HFF-Myc (cell line): Measurements from ENCODE around the gene BCL2A1.

Experiments
- DNase-seq: peaks from one replicate; pipeline ENCODE4 v3.0.0-alpha.2; 2011; ENCODE audit warnings: low read depth; ENCODE audit errors: extremely low read depth
- H3K4me3 ChIP-seq: replicated peaks from 2 replicates; pipeline ENCODE4 v1.5.1; 2011; ENCODE audit warnings: low read depth, mild to moderate bottlenecking, control low read depth, low read length
- CTCF ChIP-seq: IDR thresholded peaks from 2 replicates; pipeline ENCODE4 v1.5.1; 2012; ENCODE audit warnings: mild to moderate bottlenecking, low read depth, low read length, control low read depth; ENCODE audit errors: missing control alignments

BCL2A1 gene

GRCh38 chr15:79950247-79950646, 20.7 kb downstream of the BCL2A1 start:
- no peak for TF ChIP-seq CTCF

DNA sequence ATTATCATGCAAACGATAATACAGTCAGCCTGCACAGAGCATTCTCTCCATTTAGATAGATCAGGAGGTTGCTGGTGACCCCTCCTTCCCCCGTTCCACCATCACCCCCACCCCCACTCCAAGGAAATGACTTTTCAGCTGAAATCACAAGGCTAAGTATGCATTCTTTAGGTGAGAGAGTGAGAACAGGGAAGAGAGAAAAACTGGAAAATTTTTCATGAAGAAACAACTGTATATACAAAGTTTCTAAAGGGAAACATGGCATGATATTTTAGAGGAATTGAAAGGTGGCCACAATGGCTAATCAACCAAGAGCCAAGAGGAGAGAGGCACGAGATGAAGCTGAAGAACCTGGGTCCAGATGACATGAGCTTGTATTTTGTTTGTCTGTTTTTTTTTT, 22.2 kb downstream of the BCL2A1 start:
- TF ChIP-seq CTCF, result no peak
- H3K4me3 ChIP-seq, result no peak overlapping the region
- DNase-seq, result no peak

More at GRCh38 chr15:79950247-79950646, 20.7 kb downstream of the BCL2A1 start:
- no peak overlapping the region for H3K4me3 ChIP-seq
- DNase-seq, result no peak

- no peak for TF ChIP-seq CTCF
- H3K4me3 ChIP-seq, result no peak overlapping the region
- DNase-seq, result no peak
Measured at GRCh38 chr15:79948095-79948695, 22.8 kb downstream of the BCL2A1 start.

DNA sequence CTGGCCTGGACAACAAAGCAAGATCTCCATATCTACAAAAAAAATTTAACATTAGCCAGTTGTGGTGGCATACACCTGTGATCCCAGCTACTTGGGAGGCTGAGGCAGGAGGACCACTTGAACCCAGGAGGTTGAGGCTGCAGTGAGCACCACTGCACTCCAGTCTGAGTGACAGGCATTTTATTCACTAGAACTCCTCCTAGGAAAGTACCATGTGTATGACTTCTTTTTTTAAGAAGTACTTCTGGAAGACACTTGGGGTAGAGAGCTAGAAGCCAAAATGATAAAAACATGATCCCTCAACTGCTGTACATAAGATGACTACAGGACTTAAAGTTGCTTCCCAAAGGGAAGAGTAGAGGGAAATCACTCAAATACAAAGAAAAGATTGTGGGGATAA, 24.0 kb downstream of the BCL2A1 start:
- no peak for TF ChIP-seq CTCF
- DNase-seq, result no peak
- no peak overlapping the region for H3K4me3 ChIP-seq

DNA sequence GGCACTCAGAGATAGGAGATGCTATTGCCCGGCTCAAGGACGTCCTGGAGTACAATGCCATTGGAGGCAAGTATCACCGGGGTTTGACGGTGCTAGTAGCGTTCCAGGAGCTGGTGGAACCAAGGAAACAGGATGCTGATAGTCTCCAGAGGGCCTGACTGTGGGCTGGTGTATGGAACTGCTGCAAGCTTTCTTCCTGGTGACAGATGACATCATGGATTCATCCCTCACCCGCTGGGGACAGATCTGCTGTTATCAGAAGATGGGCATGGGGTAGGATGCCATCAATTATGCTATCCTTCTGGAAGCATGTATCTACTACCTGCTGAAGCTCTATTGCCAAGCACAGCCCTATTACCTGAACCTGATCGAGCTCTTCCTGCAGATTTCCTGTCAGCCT, 26.4 kb downstream of the BCL2A1 start:
- no peak for DNase-seq
- H3K4me3 ChIP-seq, result no peak overlapping the region
- no peak for TF ChIP-seq CTCF

GRCh38 chr15:79943820-79944219, 27.2 kb downstream of the BCL2A1 start:
- TF ChIP-seq CTCF, result no peak
- no peak for DNase-seq
- no peak overlapping the region for H3K4me3 ChIP-seq

DNA sequence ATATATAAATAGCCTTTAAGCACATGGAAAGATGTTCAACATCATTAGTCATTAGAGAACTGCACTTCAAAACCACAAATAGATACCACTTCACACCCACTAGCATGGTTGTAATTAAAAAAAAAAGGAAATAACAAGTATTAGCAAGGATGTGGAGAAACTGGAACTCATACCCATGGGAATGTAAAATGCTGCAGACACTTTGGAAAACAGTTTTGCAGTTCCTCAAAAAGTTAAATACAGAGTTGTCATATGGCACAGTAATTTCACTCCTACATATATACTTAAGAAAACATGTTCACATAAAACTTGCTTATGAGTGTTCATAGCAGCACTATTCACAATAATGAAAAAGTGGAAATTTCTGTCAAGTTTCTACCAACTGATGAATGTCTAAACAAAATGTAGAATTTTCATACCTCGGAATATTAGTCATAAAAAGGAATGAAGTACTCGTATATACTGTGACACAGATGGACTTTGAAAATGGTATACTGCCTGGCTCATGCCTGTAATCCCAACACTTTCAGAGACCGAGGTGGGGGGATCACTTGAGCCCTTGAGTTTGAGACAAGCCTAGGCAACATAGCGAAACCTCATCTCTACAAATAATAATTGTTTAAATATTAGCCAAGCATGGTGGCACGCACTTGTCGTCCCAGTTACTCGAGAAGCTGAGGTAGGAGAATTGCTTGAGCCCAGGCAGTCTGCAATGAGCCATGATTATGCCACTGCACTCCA, 28.1 kb downstream of the BCL2A1 start:
- DNase-seq, result no peak
- TF ChIP-seq CTCF, result no peak
- no peak overlapping the region for H3K4me3 ChIP-seq
